DND-41 (cell line): Measurements from ENCODE around the gene GNAI2.

Experiments
- CTCF ChIP-seq: IDR thresholded peaks from 2 replicates; pipeline ENCODE4 v1.5.1; 2012; ENCODE audit warnings: borderline replicate concordance, low read length, moderate library complexity, mild to moderate bottlenecking; ENCODE audit not compliant: poor library complexity, severe bottlenecking; ENCODE audit errors: extremely low read depth
- EZH2 ChIP-seq: IDR thresholded peaks from 3 replicates; pipeline ENCODE4 v1.6.1; 2012; ENCODE audit warnings: borderline replicate concordance, low read depth, mild to moderate bottlenecking, moderate library complexity, low read length, inconsistent platforms; ENCODE audit not compliant: severe bottlenecking

DNA sequence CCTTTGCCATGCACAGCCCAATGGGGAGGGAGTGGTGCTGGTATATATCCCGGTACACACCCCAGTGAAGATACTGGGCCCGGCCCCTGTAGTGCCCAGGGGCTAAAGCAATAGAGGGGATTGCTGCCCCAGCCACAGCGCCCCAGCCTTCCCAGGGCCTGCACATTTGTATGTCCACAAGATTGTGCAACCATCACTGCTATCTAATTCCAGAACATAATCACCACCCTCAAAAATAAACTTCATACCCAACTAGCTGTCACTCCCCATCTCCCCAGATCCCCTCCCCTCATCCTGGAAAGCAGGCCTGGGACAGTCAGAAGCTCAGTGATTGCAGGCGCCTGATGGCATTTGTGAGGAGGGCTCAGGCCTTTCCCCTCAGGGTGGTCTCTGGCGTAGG, 13.5 kb downstream of the GNAI2 start:
- no peak for TF ChIP-seq CTCF
- no peak for TF ChIP-seq EZH2
